Keratinocyte (primary cell): ENCODE results near the gene BBX. TPM values are rescaled to one million over a fixed set of nuclear protein-coding genes. Genes with fewer than 3 reads are reported as not detected.

Experiments used
- DNase-seq: peaks from one replicate; pipeline ENCODE4 v3.0.0-alpha.2; 2011; ENCODE audit warnings: low read depth, missing footprints, low spot score
- FAIRE-seq: peaks from 2 replicates; lab custom pipeline; 2011; peaks lifted over from hg19 to GRCh38; lab: Jason Lieb, UNC
- H2AFZ ChIP-seq: 2 replicates; pipeline ENCODE4 v1.6.0; 2012; ENCODE audit warnings: low read length, control low read depth, inconsistent platforms; ENCODE audit not compliant: control insufficient read depth
- H3K27ac ChIP-seq: 2 replicates; pipeline ENCODE4 v1.5.1; 2011; ENCODE audit warnings: low read length; ENCODE audit not compliant: control insufficient read depth, insufficient read depth
- H3K27me3 ChIP-seq: 3 replicates; pipeline ENCODE4 v1.6.0; 2011; ENCODE audit warnings: low read length; ENCODE audit not compliant: control insufficient read depth, insufficient read depth; ENCODE audit errors: extremely low read depth
- H3K36me3 ChIP-seq, 2 experiments: 2 replicates in 1 of 2; 3 replicates in 1 of 2; pipeline ENCODE4 v1.5.1; 2011; ENCODE audit warnings: low read length in 2 of 2, mild to moderate bottlenecking in 1 of 2; ENCODE audit not compliant: control insufficient read depth in 2 of 2, insufficient read depth in 2 of 2; ENCODE audit errors: extremely low read depth in 1 of 2
- H3K4me1 ChIP-seq: 3 replicates; pipeline ENCODE4 v1.5.1; 2011; ENCODE audit warnings: low read length; ENCODE audit not compliant: control insufficient read depth, insufficient read depth; ENCODE audit errors: extremely low read depth
- H3K4me2 ChIP-seq: 3 replicates; pipeline ENCODE4 v1.6.0; 2011; ENCODE audit warnings: low read depth, low read length; ENCODE audit not compliant: control insufficient read depth, insufficient read depth; ENCODE audit errors: extremely low read depth
- H3K4me3 ChIP-seq, 3 experiments: fragments of 200-600 bp in 1 of 3; sonication (generic) in 1 of 3; 2 replicates in 2 of 3; 3 replicates in 1 of 3; pipeline ENCODE4 v1.5.1; 2011 to 2016; ENCODE audit warnings: low read length in 3 of 3, mild to moderate bottlenecking in 3 of 3, control low read depth in 2 of 3, inconsistent platforms in 1 of 3, low read depth in 1 of 3, mixed read lengths in 1 of 3, mixed run types in 1 of 3, moderate library complexity in 1 of 3; ENCODE audit not compliant: control insufficient read depth in 2 of 3, insufficient read depth in 2 of 3; ENCODE audit errors: extremely low read depth in 1 of 3
- H3K79me2 ChIP-seq: 2 replicates; pipeline ENCODE4 v1.6.0; 2012; ENCODE audit warnings: low read length; ENCODE audit not compliant: control insufficient read depth, insufficient read depth
- H3K9ac ChIP-seq: 3 replicates; pipeline ENCODE4 v1.6.0; 2011; ENCODE audit warnings: low read length; ENCODE audit not compliant: control insufficient read depth, insufficient read depth; ENCODE audit errors: extremely low read depth
- H3K9me1 ChIP-seq: 3 replicates; pipeline ENCODE4 v1.6.0; 2011; ENCODE audit warnings: low read length; ENCODE audit not compliant: control insufficient read depth, insufficient read depth; ENCODE audit errors: extremely low read depth
- H3K9me3 ChIP-seq: 2 replicates; pipeline ENCODE4 v1.5.1; 2012; ENCODE audit warnings: low read depth, low read length; ENCODE audit not compliant: control insufficient read depth
- H4K20me1 ChIP-seq: 3 replicates; pipeline ENCODE4 v1.6.0; 2011; ENCODE audit warnings: low read length; ENCODE audit not compliant: control insufficient read depth, insufficient read depth; ENCODE audit errors: extremely low read depth
- CTCF ChIP-seq, 3 experiments: IDR thresholded peaks in 1 of 3; conservative IDR thresholded peaks in 1 of 3; optimal IDR thresholded peaks in 1 of 3; 2 replicates in 2 of 3; 3 replicates in 1 of 3; pipeline versions ENCODE3 to v1.5.1; 2011; ENCODE audit warnings: low read length in 3 of 3, mild to moderate bottlenecking in 3 of 3, moderate library complexity in 2 of 3, control low read depth in 1 of 3, inconsistent platforms in 1 of 3; ENCODE audit not compliant: insufficient read depth in 2 of 3; ENCODE audit errors: extremely low read depth in 1 of 3
- EZH2 ChIP-seq: IDR thresholded peaks from one replicate; pipeline ENCODE4 v1.6.1; 2012; ENCODE audit warnings: inconsistent platforms, mild to moderate bottlenecking, low read length, moderate library complexity
- dilution Hi-C: fragments of 300-500 bp; cut with MboI; formaldehyde crosslinking; loops from one replicate; pipeline ENCODE4 v1.7.0; 2020; ENCODE audit warnings: low sequenced_read_pairs; ENCODE audit not compliant: extremely low pct_ligation_motif_present
- polyA plus RNA-seq, 5 experiments: library from polyadenylated mRNA; depleted of rRNA in 3 of 5; stranded (reverse) in 3 of 5; stranded (forward) in 1 of 5; unstranded in 1 of 5; fragments of >200 nt; gene quantifications; 1 replicate in 1 of 5; 2 replicates in 3 of 5; 3 replicates in 1 of 5; pipeline versions ENCODE4 v1.2.1 to v1.2.3, GENCODE V29; 2011 to 2012; ENCODE audit warnings: missing spikeins in 2 of 5, low read depth in 1 of 5, low replicate concordance in 1 of 5

Gene BBX
- polyA plus RNA-seq, 1 donor (not counting 4 experiments of a cell fraction or from before 2014, with no cell fraction given) = 43.4 TPM

GRCh38 chr3:107816107-107816506 is 293.3 kb downstream of the BBX start:
- no peaks in the 10 kb centered on the region for H3K9me3 ChIP-seq
- H3K36me3 ChIP-seq = no peaks in the 10 kb centered on the region
- H4K20me1 ChIP-seq = no peaks in the 10 kb centered on the region
- H3K27me3 ChIP-seq = peaks cover 4% of the 10 kb centered on the region
- no peak overlapping the region for H3K9ac ChIP-seq
- DNase-seq = no peak
- H3K4me1 ChIP-seq = no peaks in the 10 kb centered on the region
- no peak for TF ChIP-seq CTCF (optimal IDR thresholded peaks at IDR 0.05 in 1 of 3, IDR thresholded peaks at IDR 0.05 in 1 of 3, conservative IDR thresholded peaks at IDR 0.05 in 1 of 3; ENCODE audit: extremely low read depth in 1 of 3, insufficient read depth in 2 of 3, low read length in 3 of 3)
- no peak for TF ChIP-seq EZH2
- dilution Hi-C loops = no loop called here
- no peak overlapping the region for H3K27ac ChIP-seq
- no peak overlapping the region for H2AFZ ChIP-seq
- no peak overlapping the region for H3K4me2 ChIP-seq
- H3K4me3 ChIP-seq = no peak overlapping the region
- no peaks in the 10 kb centered on the region for H3K79me2 ChIP-seq
- FAIRE-seq = no peak
- no peaks in the 10 kb centered on the region for H3K9me1 ChIP-seq

- Histone ChIP-seq H3K4me3 (no peak overlapping the region), H2AFZ (no peak overlapping the region), H3K9ac (no peak overlapping the region), H3K9me3 (no peaks in the 10 kb centered on the region), H3K9me1 (no peaks in the 10 kb centered on the region), H3K79me2 (no peaks in the 10 kb centered on the region), H3K4me2 (no peak overlapping the region), H3K36me3 (no peaks in the 10 kb centered on the region), H3K4me1 (no peaks in the 10 kb centered on the region), H3K27me3 (peaks cover 4% of the 10 kb centered on the region), H3K27ac (no peak overlapping the region), H4K20me1 (no peaks in the 10 kb centered on the region)
- TF ChIP-seq CTCF (optimal IDR thresholded peaks at IDR 0.05 in 1 of 3, IDR thresholded peaks at IDR 0.05 in 1 of 3, conservative IDR thresholded peaks at IDR 0.05 in 1 of 3; ENCODE audit: extremely low read depth in 1 of 3, insufficient read depth in 2 of 3, low read length in 3 of 3) = no peak
- no peak for TF ChIP-seq EZH2
- FAIRE-seq (no peak), DNase-seq (no peak)
- dilution Hi-C loops = no loop called here
These were observed 294.3 kb downstream of the BBX start for GRCh38 chr3:107817076-107817475.
